Measurements from ENCODE around the gene OSBPL6.
"Not testable (repeated sequence)": the region's sequence is repeated elsewhere in the genome, so short reads cannot be mapped to it uniquely, and the experiment has no call there.

The OSBPL6 gene

DNA sequence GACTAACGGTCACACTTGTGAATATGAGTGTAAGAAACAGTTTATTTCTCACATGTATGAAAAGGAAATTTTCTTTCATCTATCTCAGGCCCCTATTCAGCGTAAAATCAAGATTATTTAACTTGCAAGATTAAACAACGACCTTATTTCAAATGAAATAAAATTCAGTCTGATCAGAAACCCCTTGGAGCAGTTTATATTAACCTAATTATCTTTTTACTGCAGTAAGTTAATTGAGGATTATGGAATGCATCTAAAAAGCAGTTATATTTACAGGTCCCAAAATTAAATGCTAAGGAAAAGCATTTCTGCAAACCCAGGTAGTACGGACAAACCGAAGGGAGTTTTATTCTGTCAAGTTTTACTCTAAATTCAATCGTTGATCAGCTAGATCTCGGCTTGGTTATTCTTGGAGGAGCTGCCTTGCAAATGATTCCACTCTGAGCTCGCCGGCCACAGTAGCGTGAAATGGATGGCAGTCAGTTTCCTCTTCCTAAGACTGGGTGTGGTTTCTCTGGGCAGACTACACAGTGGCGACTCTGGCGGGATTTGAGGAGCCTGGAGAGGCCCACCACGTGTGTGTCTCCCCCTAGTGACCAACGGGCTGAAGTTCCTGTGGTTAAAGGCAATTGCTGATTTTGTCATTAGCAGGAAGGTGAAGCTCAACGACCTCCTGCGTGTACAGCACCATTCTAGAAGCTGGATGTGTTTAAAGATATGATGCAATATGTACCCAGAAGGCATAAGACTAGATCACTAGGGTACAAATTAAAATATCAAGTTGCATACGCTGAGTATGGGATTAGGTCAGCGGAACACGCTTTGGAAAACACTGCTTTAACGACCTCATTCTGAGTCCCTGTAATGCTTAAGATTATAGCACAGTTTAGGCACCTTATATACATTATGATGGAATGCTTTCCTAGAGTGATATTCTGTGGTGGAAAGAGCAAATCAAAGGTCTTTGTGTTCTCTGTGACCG is 220.2 kb downstream of the OSBPL6 start:
- DNase-seq = peak; percentile 94

DNA sequence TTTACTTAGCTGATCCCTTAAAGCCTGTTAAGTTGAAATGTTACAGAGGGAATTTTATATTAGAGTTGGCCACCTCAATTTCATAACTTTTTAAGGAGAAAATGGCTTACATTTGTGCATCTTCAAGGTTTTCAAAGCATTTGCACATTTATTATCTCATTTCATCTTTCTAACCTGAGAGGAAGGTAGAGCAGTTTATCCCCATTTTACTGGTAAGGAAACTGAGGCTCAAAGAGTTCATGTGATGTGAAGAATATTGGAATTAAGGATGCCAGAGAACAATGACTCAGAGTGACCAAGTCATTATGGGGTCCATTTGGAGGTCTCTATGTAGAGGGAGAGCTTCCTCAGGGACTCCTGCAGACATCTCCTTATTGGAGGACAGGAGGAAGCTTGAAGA is 221.7 kb downstream of the OSBPL6 start:
- no peak for DNase-seq

DNA sequence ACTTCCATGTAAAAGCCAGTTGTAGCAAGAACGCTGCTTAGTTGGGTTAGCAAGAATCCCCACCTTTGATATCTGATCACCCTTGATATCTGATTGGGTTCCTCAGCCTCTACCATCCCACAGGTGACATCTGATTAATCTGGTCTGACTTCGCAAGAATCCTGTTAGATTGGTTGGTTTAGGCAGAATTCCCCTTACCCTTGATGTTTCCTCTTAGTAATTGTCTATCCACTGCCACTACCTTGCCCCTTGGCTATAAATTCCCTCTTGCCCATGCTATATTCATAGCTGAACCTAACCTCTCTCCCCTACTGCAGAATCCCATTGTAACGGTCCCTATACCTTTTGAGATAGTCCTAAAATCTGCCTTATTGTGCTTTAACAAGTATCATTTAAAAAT is 223.6 kb downstream of the OSBPL6 start:
- no peak for DNase-seq

DNA sequence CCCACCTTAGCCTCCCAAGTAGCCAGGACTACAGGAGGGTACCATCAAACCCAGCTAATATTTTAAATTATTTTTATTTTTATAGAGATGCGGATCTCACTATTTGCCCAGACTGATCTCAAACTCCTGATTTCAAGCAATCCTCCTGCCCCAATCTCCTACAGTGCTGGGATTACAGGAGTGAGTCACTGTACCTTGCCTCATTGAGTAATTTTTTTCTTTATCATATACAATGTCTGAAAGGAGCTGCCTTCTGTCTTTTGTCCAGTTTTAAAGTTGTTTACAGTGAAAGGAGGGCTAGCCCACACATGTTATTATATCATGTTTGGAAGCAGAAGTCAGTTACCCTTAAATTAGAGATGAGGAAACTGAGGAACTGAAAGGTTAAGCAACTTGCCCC is 224.1 kb downstream of the OSBPL6 start:
- DNase-seq = no peak

DNA sequence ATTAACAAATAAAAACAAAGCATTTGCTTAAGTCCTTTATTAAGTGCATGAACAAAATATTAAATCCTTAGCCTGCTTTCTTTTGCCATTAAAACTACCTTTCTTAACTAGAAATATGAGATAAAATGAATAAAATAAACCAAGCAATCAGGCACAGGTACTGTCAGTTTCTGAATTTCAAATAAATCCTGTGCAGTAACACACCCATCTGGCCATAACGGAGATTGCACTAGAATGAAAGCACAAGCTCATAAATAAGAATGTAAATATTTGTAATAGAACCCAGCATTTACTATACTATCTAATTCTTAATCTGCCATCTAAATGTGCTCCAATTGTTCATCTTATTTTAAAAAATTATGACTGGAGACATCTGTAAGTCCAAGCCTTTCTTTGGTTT is 224.8 kb downstream of the OSBPL6 start:
- peak; percentile 11 for DNase-seq

DNA sequence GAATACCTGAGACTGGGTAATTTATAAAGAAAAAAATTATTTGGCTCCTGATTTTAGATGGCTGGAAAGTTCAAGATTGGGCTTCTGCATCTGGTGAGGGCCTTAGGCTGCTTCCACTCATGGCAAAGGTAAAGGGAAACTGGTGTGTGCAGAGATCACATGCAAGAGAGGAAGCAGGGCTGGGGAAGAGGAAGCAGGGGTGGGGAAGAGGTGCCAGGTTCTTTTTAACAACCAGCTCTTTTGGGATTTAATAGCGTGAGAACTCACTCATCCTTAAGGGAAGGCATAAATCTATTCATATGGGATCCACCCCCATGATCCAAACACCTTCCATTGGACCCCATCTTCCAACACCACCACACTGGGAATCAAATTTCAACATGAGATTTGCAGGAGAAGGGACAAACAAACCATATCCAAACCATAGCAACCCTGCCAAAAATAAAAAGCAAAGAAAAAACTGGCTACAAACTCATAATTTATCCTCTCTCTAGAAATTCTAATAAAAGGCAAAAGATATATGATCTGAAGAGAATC is 226.2 kb downstream of the OSBPL6 start:
- no peak for DNase-seq

DNA sequence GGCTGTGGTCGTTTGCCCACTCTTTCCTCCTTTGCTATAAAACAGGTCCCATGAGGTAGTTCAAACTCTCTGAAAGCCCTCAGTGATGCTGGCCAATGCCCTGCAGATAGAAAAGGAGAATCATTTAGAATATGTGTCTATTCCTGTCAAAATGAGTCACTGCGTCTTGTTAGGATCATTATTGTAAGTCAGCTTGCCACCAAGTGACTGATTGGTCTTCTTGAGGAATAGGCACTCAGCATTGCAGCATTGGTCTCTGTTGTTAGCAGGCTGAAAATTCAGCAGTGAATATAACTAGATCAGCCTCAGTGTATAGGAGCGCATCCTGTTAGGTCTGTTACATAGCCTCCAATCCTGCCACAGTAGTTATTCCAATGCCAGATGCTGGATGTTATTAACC is 227.8 kb downstream of the OSBPL6 start:
- DNase-seq = no peak

DNA sequence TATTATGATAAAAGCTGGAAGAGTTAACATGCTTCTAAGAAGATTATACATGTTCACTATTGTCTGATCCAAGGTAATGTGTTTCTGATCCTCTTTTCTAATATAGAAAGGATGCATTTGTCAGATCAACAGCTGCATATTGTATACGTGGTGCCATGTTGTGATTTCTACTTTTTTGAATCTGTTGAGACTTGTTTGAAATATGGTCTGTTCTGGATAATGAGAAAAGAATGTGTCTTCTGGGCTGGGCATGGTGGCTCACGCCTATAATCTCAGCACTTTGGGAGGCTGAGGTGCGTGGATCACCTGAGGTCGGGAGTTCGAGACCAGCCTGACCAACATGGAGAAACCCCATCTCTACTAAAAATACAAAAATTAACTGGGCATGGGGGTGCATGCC is 229.4 kb downstream of the OSBPL6 start:
- not testable (repeated sequence) for DNase-seq

DNA sequence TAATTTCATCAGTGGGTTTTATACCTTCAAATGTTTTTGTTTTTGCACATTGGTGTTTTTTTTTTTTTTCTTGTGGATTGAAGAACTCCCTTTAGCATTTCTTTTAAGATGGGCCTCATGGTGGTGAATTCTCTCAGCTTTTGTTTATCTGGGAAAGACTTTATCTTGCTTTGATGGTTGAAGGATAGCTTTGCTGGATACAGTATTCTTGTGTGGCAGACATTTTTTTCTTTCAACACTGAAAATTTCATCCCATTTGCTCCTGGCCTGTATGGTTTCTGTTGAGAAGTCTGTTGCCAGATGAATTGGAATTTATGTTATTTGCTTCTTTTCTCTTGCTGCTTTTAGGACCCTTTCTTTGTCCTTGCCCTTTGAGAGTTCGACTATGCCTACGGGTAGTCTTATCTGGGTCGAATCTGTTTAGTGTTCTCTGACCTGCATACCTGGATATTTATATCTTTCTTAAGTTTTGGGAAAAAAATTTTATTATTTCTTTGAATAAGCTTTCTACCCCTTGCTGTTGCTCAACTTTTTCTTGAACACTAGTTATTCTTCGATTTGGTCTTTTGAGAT is 231.0 kb downstream of the OSBPL6 start:
- no peak for DNase-seq

DNA sequence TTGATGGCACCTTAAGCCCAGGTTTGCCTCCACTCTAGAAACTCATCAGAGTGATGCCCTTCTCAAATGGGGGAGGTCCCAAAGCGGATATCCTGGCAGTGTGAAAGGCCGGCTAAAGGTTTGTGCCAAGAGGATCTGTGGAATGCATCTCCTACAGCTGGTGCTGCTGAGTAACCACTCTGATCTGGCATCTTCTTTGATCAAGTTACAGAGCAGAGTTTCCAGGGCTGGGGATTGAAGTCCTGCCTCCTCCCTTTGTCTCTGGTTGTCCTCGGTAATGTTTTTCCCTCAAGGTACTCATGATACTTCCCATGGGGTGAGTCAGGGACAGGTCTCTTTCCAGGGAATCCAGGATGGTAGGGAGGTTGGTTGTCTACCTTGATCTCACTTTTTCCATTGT is 232.1 kb downstream of the OSBPL6 start:
- DNase-seq = no peak

DNA sequence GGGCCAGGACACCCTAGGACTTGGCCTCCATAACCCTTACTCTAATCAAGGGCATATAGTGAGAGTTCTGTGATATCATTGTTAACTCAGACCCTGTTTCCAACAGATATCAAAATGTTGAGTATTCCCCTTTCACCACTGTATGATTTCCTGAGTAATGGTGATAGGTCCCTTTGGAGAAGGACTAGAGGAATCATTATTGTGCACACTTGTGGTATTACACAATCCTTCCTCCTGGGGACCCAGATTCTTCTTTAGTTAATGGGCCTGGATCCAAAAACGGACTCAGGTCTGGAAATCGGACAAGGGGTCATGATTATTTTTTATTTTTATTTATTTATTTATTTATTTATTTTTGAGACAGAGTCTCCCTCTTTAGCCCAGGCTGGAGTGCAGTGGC is 233.1 kb downstream of the OSBPL6 start:
- DNase-seq = no peak

DNA sequence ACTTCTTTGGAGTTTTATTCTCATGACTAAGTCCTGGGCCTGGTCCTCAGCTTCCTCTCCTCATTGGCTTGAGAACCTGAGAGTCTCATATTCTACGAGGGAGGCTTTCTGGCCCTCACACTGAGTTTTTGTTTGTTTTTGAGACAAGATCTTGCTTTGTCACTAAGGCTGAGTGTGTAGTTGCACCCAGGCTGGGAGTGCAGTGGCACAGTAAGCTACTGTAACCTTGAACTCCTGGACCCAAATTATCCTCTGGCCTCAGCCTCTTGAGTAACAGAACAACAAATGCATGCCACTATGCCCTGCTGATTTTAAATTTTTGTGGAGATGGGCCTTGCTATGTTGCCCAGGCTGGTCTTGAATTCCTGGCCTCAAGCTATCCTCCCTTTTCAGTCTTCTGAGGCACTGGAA is 234.1 kb downstream of the OSBPL6 start:
- DNase-seq = no peak

DNA sequence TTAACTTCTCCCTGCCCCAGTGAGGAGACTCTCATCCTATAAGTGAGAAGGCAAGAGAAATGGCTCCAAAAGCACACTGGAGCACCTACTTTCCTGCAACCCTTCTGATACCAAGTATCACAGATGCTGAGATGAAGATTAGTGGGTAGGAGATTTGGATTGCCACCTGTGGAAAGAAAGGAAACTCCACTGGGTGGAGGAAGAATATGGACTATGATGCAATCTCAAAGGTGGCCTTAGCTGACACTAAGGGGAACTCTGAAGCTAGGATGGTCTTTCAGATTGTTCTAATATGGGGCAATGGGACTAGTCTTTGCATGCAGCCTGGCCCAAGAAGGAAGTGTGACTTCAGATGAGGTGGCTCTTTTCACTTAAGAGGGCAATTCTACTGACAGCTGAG is 235.0 kb downstream of the OSBPL6 start:
- no peak for DNase-seq

DNA sequence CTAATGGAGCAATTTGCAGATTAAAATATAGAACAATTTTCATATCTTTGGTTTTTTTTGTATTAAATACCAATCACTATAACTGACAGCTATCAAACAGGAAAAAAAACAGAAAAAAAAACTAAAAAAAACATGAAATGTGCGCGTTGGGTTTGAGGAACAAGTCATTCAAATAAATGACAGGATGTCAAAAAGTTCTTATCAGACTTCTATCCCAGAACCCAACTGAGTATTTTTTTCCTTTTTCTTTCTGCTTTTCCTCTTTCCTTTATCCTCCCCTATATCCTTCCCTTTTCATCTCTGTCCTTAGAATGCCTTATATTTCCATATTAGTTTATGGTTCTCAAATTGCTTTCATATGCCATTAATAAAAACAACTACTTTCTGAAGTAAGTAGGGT is 242.3 kb downstream of the OSBPL6 start:
- no peak for DNase-seq

DNA sequence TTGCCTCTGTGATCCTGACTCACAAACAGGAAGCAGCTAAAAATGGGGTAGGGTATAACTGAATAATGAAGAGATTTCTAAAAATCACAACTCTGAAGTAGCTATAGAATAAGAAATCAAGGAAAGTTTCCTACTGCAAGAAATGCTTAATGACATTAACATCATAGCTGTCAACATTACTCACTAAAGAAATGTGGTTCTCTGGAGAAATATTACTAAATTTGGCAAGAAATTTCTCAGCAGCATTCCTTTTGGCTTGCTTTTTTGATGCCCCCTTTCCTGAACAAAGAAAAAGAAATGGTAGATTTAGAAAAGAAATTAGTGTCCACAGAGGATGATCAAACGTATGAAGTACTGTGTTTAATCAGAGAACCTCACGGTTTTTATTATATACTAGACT is 247.1 kb downstream of the OSBPL6 start:
- DNase-seq = no peak

DNA sequence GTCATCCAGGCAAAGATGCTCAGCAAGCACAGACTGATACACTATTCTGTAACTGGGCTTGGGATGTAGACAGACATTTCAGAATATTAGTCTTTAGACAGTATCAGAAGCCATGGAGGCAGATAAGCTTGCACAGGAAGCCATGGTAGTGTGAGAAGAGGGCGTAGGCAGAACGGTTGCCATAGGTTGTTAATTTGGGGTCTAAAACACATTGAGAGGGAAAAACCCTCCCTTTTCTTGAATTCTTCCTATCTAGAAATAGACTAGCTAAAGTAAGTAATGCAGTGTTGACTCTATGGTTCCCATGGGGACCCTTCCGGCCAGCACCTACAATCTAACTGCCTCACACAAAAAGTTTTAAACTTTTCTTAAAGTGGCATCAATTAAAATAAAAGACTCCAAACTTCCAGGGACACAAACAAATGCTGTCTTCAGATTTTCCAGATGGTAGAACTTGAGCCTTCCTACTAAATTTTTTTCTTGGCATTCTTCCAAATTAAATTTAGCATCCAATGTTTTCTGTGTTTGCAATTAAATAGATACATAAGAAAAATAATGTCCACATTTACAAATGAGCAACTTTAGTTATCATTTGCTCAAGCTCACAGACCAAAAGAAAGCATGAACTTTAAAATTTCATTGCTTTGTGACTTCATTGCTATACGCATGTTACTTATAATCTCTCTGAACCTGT is 254.8 kb downstream of the OSBPL6 start:
- DNase-seq = no peak

DNA sequence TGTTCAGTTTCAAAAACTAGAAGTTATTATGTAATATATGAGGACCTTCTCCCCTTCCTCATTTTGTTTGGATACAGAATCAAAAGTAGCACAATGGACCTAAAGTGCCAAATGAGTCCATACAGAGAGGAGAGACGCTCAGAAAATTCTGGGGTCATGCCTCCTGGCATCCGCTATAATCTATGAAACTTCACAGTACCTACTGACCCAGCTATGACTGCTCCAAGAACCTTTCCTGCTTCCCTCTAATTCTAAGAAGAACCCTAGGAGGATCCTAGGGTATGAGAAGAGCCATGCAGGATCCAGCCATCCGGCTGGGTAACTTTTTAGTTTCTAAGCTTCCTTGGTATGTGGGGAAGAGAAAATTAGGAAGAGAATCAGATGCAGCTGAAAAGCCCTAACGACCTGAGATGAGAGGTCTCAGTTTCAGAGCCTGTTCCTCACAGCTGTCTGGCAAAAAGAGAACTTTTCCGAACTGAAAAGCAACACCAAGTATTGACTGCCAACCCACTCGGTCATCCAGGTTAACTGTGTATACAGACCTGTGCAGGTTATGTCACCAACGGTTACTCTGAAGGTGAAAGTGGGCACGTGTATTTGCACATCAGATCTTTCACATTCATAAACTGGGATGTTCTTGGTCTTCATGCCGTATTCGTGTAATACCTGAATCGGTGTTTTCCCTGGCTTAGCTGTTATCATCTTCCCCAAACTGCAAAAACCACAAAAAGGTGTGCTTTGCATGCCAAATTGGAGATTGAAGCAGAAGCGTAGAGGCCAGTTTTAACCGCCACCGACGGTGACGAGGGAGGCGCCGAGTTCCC is 255.6 kb downstream of the OSBPL6 start:
- no peak for DNase-seq

DNA sequence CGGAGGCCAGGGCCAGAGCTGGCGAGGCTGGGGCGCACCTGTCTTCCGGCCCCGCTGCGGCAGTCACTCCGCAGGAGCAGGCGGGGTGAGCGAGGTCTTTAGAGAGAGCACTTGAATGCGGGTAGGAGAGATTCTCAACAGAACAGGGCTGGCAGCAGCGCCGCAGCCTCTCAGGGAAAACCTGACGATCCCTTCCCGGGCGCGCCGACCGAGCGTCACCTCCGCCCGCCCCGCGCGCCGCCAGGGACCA is 256.1 kb downstream of the OSBPL6 start:
- no peak for DNase-seq

DNA sequence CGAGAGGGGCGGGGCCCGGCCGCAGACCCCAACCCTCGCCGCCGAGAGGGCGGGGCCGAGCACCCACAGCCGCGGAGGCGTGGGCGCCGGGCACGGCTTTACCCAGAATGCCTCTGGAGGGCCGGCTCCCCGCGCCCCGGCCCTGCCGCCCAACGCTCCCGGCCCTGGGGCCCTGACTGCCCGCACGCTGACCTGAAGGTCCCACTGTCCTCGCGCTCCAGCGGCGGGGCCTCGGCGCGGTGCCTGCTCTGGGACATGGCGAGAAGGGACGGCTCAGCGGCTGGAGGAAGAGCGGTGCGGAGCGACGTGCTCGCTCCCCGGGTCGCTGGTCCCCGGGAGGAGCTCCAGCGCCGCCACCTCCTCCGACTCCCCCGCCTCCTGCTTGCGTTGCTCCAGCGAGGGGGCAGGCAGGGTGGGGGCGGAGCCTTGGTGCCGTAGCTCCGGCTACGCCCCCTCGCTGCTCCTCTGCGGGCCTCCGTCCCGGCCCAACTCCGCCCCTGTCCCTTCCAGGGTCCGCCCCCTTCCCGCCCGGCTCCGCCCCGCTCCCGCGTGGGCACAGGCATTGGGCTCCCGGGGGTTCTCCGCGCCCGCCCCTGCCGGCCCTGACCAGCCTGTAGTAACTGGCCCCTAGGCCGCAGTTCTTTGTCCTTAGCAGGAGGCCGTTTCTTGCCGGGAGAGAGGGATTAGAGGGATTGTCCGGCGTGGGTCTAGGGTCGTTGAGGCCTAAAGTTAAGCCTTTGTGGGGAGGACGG is 256.6 kb downstream of the OSBPL6 start, which contains the start of the genes PJVK and PRKRA:
Gene PJVK (plus strand): TSS at position 605 of the 752 bp plus-strand sequence. CDS start 2,032 bp downstream, outside the sequence.
Gene PRKRA (minus strand): TSS at position 402 of the 752 bp plus-strand sequence. CDS start 145 bp downstream, at position 257.
- DNase-seq = peak; percentile 92

DNA sequence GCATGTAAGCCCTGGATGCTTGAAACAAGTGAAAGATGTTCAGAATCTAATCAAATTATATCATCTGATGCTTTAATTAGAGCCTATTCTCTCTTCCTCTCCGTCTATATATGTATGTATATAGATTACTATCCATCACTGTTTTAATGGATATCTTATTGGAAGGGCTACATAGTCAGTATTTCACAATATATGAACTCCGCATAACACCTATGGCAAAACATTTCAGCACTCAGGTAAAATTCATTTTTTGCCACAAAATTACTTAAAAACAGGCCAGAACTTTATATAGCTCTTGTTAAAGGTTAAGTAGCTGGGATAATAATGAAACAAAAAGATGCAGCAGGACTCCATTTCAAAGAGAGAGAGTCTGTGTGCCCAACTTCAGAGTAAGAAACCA is 258.0 kb downstream of the OSBPL6 start:
- no peak for DNase-seq
